ENCODE measurements around the gene PUS3.
"Not testable (repeated sequence)": the region's sequence is repeated elsewhere in the genome, so short reads cannot be mapped to it uniquely, and the experiment has no call there.

The PUS3 gene

GRCh38 chr11:125865354-125865753 lies 37.7 kb downstream of the PUS3 start:
- not testable (repeated sequence) for DNase-seq

GRCh38 chr11:125862786-125863185 lies 40.2 kb downstream of the PUS3 start:
- DNase-seq, result not testable (repeated sequence)

GRCh38 chr11:125857670-125858069 lies 45.3 kb downstream of the PUS3 start:
- DNase-seq, result not testable (repeated sequence)

GRCh38 chr11:125846188-125846587 lies 56.8 kb downstream of the PUS3 start:
- no peak for DNase-seq
